Measurements from ENCODE around the gene VENTX. TPM values are rescaled to one million over a fixed set of nuclear protein-coding genes. Genes with fewer than 3 reads are reported as not detected.

Gene VENTX
- total RNA-seq, 2 experiments from 2014 or later = not detected

Small RNA genes within 50 kb of the gene (microRNA-seq; reads per million reads assigned to microRNA genes)
- gene MIR202 (ENCODE audit: borderline microRNAs expressed, borderline replicate concordance) = not detected

Other genes with a start within 250 kb of the VENTX start
- not detected for gene ADGRA1, start 149.9 kb upstream of the VENTX start, total RNA-seq
- under 1 TPM; 0.07 to 0.08 TPM for gene KNDC1, start 77.6 kb upstream of the VENTX start, total RNA-seq
- gene UTF1, start 7.6 kb upstream of the VENTX start, total RNA-seq = not detected
- gene ADAM8, start 39.0 kb downstream of the VENTX start, total RNA-seq = 100 to 1,000 TPM; 123 to 153 TPM
- gene TUBGCP2, start 71.0 kb downstream of the VENTX start, total RNA-seq = 10 to 100 TPM; 52.4 to 54.2 TPM
- gene ZNF511, start 71.1 kb downstream of the VENTX start, total RNA-seq = 10 to 100 TPM; 54.5 to 59.7 TPM
- gene CALY, start 99.0 kb downstream of the VENTX start, total RNA-seq = not detected
- gene PRAP1, start 109.5 kb downstream of the VENTX start, total RNA-seq = not detected
- gene FUOM, start 120.2 kb downstream of the VENTX start, total RNA-seq = 10 to 100 TPM; 11.9 to 16.2 TPM
- gene ECHS1, start 135.5 kb downstream of the VENTX start, total RNA-seq = 10 to 100 TPM; 34.9 to 40.2 TPM
- gene PAOX, start 141.4 kb downstream of the VENTX start, total RNA-seq = 1 to 10 TPM; 2.6 to 5.0 TPM
- 10 to 100 TPM; 47.7 to 56.1 TPM for gene MTG1, start 156.3 kb downstream of the VENTX start, total RNA-seq
- gene SPRN, start 186.8 kb downstream of the VENTX start, total RNA-seq = not detected
- 1 to 10 TPM; 3.7 to 4.5 TPM for gene SCART1, start 216.1 kb downstream of the VENTX start, total RNA-seq